HPDE6-E6E7 (cell line): ENCODE data around the gene KISS1.
"Not testable (repeated sequence)": the region's sequence is repeated elsewhere in the genome, so short reads cannot be mapped to it uniquely, and the experiment has no call there.

Experiments
- DNase-seq: peaks from one replicate; pipeline ENCODE4 v3.0.0; 2011; ENCODE audit warnings: missing footprints; ENCODE audit errors: extremely low spot score

The KISS1 gene

GRCh38 chr1:204196068-204196795 is at the start of gene KISS1:
KISS1 (minus strand) TSS chr1:204196491; CDS start chr1:204192876, 3,615 bp downstream.
- no peak for DNase-seq

DNA sequence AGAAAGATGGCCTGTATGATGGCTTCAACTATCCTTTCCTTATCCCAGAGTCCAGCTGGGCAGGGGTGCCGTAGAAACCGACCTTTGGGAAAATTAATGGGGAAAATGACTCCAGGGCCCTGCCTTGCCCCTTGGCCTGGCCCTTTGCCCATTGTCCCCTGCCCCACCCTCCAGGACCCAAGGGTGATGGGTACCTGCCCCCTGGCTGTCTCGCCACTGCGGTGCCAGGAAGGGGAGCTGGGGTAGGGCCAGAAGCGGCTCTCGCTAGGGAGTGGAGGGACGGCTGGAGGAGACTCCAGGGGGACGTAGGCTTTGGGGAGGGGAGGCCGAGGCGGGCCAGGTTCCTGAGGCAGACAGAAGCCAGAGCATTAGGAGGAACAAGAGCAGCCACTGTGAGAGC is 46.6 kb upstream of the KISS1 start:
- no peak for DNase-seq

GRCh38 chr1:204241914-204242313 is 45.6 kb upstream of the KISS1 start:
- no peak for DNase-seq

DNA sequence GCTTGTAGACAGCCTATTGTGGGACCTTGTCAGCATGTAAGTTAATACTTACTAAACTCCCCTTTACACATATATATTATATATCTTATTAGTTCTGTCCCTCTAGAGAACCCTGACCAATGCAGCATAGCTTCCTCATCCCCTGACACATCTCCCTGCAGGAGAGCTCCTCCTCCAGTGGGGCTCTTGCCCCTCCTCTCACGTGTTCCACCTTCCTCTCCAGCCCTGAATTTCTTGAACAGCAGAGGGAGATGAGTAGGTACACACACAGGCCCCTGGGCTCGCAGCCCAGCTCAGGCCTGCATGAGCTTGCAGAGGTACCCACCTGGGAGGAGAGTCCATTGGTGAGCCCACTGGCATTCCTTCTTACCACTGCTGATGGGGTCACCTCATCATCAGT is 44.8 kb upstream of the KISS1 start:
- peak; percentile 37 for DNase-seq

DNA sequence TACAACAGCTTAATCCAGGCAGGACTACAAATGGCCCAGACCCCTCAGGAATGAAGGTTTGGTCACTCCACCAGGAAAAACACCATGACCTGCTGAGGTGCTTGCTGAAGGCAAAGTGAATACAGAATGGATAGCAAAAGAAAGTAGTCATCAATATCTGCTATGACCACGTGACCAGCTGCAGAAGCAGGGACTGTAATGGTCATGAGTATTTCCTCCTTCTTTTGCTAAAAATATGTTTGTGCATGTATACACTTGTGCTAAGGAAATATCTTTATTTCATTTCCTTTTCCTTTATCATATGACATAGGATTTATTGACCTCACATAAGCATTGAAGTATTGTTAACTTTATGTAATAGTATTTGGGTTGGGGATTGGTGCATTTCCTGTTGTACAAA is 43.9 kb upstream of the KISS1 start:
- DNase-seq = no peak

- DNase-seq = not testable (repeated sequence)
Measured at GRCh38 chr1:204239401-204239800, 43.1 kb upstream of the KISS1 start.

GRCh38 chr1:204238520-204238919 is 42.2 kb upstream of the KISS1 start:
- DNase-seq = not testable (repeated sequence)

- not testable (repeated sequence) for DNase-seq
Measured at GRCh38 chr1:204237515-204237914, 41.2 kb upstream of the KISS1 start.

- DNase-seq = no peak
Measured at GRCh38 chr1:204232526-204232925, 36.2 kb upstream of the KISS1 start.

DNA sequence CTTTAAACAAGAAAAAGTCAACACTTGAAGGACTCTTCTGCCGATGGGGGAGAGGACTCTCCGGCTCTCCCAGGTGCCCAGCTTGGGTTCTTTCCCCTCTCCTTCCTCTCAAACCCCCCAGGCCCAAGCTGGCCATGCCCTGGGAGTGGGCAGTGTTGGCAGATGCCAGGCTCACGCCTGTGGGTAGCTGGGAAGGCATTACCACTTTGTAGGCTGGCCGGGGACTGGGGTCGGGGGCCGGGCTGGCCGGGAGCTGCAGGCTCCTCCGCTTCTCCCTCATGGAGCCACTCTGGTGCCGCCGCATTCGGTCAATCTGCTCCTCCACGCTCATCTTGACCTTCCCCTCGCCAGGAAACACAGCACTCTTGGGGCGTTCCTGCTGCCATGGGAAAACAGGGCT is 33.9 kb upstream of the KISS1 start:
- no peak for DNase-seq

GRCh38 chr1:204228896-204229295 is 32.6 kb upstream of the KISS1 start:
- DNase-seq = no peak

DNA sequence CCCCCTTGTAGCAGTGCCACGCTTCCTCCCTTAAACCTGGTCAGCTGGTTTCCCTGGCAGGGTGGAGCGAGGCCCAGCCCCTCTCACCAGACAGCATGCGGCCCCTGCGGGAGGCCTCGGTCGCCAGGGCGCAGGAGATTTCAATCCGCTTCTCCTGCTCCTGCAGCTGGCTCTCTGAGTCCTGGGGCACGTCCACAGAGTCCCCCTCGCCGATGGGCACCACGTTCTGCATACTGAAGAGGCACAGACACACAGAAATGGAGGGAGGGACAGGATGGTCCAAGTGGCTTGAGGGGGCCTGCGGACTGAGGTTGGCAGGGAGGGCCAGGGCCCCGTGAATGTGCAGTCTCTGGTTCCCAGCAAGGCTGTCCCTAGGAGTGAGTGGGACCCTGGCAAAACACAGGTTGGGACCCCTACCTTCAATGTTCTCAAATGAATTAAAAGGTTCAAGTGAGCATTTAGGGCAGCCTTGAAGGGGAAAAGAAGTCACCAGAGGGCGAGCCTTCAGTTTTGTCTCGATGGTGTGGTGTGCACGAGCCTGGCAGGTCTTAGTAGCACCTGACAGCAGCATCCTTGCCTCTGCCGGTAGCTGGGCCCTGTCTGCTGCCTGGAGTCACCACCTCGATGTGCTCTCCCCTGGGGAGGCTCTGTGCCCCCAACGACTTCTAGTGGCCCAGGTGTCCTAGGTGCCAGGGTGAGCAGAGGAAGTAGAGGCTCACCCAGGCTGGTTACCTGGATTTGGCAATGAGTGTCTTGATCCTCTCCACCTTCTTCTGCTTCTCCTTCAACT is 31.9 kb upstream of the KISS1 start:
- DNase-seq = no peak

- no peak for DNase-seq
Measured at GRCh38 chr1:204227351-204227750, 31.1 kb upstream of the KISS1 start.

- peak; percentile 82 for DNase-seq
Measured at GRCh38 chr1:204225841-204226735, 29.8 kb upstream of the KISS1 start.

DNA sequence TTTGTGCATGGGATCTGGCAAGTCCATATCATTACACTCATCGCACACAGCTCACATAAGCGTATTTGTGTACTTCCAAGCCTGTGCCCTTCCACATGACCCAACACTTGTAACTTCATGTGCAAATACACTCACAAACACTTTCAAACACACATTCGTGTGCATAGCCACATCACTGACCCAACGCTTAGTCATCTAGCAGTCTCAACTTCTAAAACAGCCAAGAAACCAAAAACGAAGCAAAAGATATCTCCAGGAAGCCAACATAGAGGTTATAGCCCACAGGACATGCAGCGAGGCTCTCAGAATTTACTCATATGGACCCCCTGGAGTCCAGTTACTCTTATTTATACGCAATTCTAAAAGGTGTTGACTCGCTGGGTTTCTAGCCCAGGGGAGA is 28.4 kb upstream of the KISS1 start:
- DNase-seq = no peak

DNA sequence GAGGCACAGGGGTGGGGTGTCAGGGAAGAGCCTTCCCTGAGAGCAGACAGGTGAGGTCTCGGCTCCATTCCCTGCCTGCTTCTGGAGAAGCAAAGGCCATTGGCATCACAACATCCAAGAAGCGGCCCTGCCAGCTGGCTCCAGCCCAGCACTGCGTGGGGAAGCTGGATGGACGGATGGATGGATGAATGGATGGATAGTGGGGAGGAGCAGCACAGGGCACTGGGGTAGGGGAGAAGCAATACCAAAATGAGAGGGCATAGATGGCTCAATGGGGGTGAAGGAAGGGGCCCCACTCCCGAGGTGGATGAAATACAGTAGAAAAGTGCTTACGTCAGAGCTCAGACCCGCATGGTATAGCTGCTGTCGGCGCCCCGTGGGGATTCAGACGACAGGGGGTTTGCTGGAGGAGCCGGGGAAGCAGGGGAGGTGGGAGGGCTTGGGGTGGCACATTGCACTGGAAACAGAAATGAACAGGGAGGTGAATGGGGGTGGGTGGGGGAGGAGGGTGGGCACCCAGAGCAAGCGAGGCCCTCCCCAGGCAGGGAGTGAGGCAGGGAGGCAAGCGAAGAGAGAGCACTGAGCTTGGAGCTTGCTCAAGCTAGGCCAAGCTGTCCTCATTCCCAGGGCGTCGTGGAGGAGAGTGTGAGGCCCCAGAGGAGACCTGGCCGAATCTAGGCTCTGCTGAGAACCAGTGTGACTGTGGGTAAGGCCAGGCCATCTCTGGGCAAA is 27.0 kb upstream of the KISS1 start:
- no peak for DNase-seq

GRCh38 chr1:204222764-204223055 is 26.4 kb upstream of the KISS1 start:
- no peak for DNase-seq

DNA sequence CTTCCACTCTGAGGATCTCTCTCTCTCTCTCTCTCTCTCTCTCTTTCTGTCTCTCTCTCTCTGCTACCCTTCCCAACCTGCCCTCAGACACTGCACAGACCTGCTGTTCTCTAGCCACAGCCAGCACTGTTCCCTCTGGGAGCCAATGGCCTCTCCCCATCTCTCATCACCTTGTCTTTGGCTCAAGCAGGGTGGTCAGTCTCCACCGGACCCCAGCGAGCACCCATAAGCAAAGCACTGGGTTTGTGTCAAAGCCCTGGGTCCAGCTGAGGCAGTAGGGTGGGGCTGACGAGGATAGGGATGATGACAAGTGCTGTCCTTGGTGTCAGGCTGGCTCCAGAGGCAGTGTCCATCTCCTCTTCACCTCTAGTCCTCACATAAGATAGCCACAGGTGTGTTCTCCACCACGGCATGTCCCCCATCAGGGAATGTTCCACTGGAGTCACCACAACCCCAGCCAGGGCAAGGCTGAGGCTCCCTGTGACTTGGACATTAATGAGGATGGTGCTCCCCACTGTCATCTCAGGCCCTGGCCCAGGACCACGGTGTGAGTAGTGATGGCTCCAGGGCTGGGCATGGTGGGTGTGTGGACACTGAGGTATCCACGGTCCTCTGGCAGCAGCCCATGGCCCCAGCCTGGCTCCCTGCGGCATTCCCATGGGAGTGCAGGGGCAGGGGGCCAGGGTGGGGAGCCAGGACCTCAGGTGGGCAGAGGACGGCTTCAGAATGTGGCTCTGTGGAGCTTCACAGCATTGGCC is 25.9 kb upstream of the KISS1 start:
- DNase-seq = no peak

- no peak for DNase-seq
Measured at GRCh38 chr1:204221271-204221670, 25.0 kb upstream of the KISS1 start.

- no peak for DNase-seq
Measured at GRCh38 chr1:204219971-204220616, 23.8 kb upstream of the KISS1 start.
